Vagina (tissue), 2 donors: ENCODE results near the gene KIAA1755.

ENCODE experiments used
- CTCF ChIP-seq, 3 experiments: fragments of 450-650 bp in 2 of 3; fragments of 200-600 bp in 1 of 3; sonication (generic) in 1 of 3; IDR thresholded peaks; one replicate each; pipeline ENCODE4 v1.5.1; 2017 to 2019; ENCODE audit warnings: antibody characterized with exemption in 3 of 3, mild to moderate bottlenecking in 2 of 3, moderate library complexity in 2 of 3
- POLR2A ChIP-seq, 2 donors: fragments of 450-650 bp; IDR thresholded peaks; one replicate each; pipeline ENCODE4 v1.6.1; 2017; ENCODE audit warnings: antibody characterized with exemption in 2 of 2, mild to moderate bottlenecking in 2 of 2, moderate library complexity in 2 of 2
- POLR2AphosphoS5 ChIP-seq, 2 donors: sonication (generic); formaldehyde crosslinking; IDR thresholded peaks; one replicate each; pipeline ENCODE4 v1.9.0; 2017; ENCODE audit warnings: antibody characterized with exemption in 2 of 2, mild to moderate bottlenecking in 2 of 2, low read depth in 1 of 2; ENCODE audit not compliant: insufficient read depth in 1 of 2

GRCh38 chr20:38256021-38256420 lies 4.5 kb downstream of the KIAA1755 start:
- no peak for TF ChIP-seq CTCF (IDR thresholded peaks at IDR 0.05)
- TF ChIP-seq POLR2A (IDR thresholded peaks at IDR 0.05) = no peak
- no peak for TF ChIP-seq POLR2AphosphoS5 (IDR thresholded peaks at IDR 0.05; ENCODE audit: insufficient read depth in 1 of 2, low read depth in 1 of 2)
